Stomach (tissue), 9 donors: ENCODE data around the gene RBM44. TPM values are rescaled to one million over a fixed set of nuclear protein-coding genes. Genes with fewer than 3 reads are reported as not detected.

ENCODE experiments used
- DNase-seq, 2 donors: peaks; one replicate each; pipeline versions ENCODE4 v3.0.0 to v3.0.0-alpha.2; 2013 to 2019
- H3K27ac ChIP-seq, 5 donors: fragments of 200-600 bp in 4 of 5; sonication (generic) in 4 of 5; one replicate each; pipeline ENCODE4 v1.5.1; 2013 to 2019; ENCODE audit warnings: mild to moderate bottlenecking in 1 of 5, moderate library complexity in 1 of 5
- H3K27me3 ChIP-seq, 3 donors: fragments of 200-600 bp; sonication (generic); one replicate each; pipeline ENCODE4 v1.5.1; 2017 to 2019; ENCODE audit warnings: mixed run types in 1 of 3
- H3K36me3 ChIP-seq, 4 donors: fragments of 200-600 bp; sonication (generic); 1 replicate in 3 of 4; 2 replicates in 1 of 4; pipeline ENCODE4 v1.5.1; 2016 to 2019
- H3K4me1 ChIP-seq, 4 donors: fragments of 200-600 bp; sonication (generic); one replicate each; pipeline ENCODE4 v1.5.1; 2016 to 2019
- H3K4me3 ChIP-seq, 4 donors: fragments of 200-600 bp; sonication (generic) in 3 of 4; one replicate each; pipeline ENCODE4 v1.5.1; 2016 to 2019; ENCODE audit warnings: mild to moderate bottlenecking in 1 of 4
- H3K9me3 ChIP-seq, 4 donors: fragments of 200-600 bp; sonication (generic); one replicate each; pipeline ENCODE4 v1.5.1; 2016 to 2019
- CTCF ChIP-seq, 7 experiments: fragments of 450-650 bp in 4 of 7; fragments of 200-600 bp in 3 of 7; sonication (generic) in 3 of 7; IDR thresholded peaks; one replicate each; pipeline ENCODE4 v1.5.1; 2016 to 2019; ENCODE audit warnings: antibody characterized with exemption in 7 of 7, control low read depth in 2 of 7, mild to moderate bottlenecking in 1 of 7
- EP300 ChIP-seq: sonication (generic); formaldehyde crosslinking; IDR thresholded peaks from one replicate; pipeline ENCODE4 v1.6.1; 2017; ENCODE audit warnings: antibody characterized with exemption
- POLR2A ChIP-seq, 4 donors: fragments of 450-650 bp; IDR thresholded peaks; one replicate each; pipeline ENCODE4 v1.6.1; 2016; ENCODE audit warnings: antibody characterized with exemption in 4 of 4, control low read depth in 2 of 4, mild to moderate bottlenecking in 1 of 4, moderate library complexity in 1 of 4
- POLR2AphosphoS5 ChIP-seq, 3 donors: sonication (generic); formaldehyde crosslinking; IDR thresholded peaks; one replicate each; pipeline ENCODE4 v1.6.1; 2016; ENCODE audit warnings: antibody characterized with exemption in 3 of 3
- WGBS, 5 donors: extraction: QIAGEN DNeasy Blood & Tissue Kit in 3 of 5; methylation state at CpG; one replicate each; pipeline versions ENCODE4 v1.1.5 to v1.1.7; 2013 to 2018; 5-methylcytosine and 5-hydroxymethylcytosine counted together
- intact Hi-C: fragments of 100-400 bp; cut with DNase I; formaldehyde crosslinking; loops from one replicate; pipeline ENCODE4 v1.15.1; 2023; ENCODE audit warnings: low total_unique reads
- polyA plus RNA-seq, 3 donors: library from polyadenylated mRNA; stranded (reverse); fragments of 200-250 nt; gene quantifications; one replicate each; pipeline ENCODE4 v1.2.3, GENCODE V29; 2013
- total RNA-seq, 5 donors: library from RNA; depleted of rRNA; stranded (reverse); fragments of >200 nt; gene quantifications; one replicate each; pipeline versions ENCODE4 v1.1.0 to v1.2.3, GENCODE V29; 2014 to 2016
- donor health status: healthy with polysubstance abuse.
- donor health status: Bipolar disorder and iron deficiency.
- donor health status: healthy.

RBM44 gene
- total and polyA plus RNA-seq, 8 donors: under 0.01 to 2.4 (median 1.8) TPM; not detected in 3

GRCh38 chr2:237863689-237864443 lies 65.3 kb downstream of the RBM44 start:
- no peaks in the 10 kb centered on the region for H3K36me3 ChIP-seq
- H3K27ac ChIP-seq: peak overlapping the region in 3 of 5 donors; percentile 83 to 93 (median 91)
- 75 to 85% (median 79%) methylated on average over 16 to 22 of the region's 22 CpGs for WGBS, 5 donors
- H3K4me3 ChIP-seq: no peak overlapping the region
- H3K4me1 ChIP-seq: peaks cover 35 to 84% (median 52%) of the 10 kb centered on the region in 4 donors
- DNase-seq: no peak
- H3K27me3 ChIP-seq: peaks cover 0 to 29% (median 7%) of the 10 kb centered on the region in 3 donors
- no peak for TF ChIP-seq POLR2AphosphoS5 (IDR thresholded peaks at IDR 0.05)
- no peak for TF ChIP-seq CTCF (IDR thresholded peaks at IDR 0.05)
- no peak for TF ChIP-seq EP300
- no peak for TF ChIP-seq POLR2A (IDR thresholded peaks at IDR 0.05)
- H3K9me3 ChIP-seq: no peaks in the 10 kb centered on the region
- intact Hi-C loops: no loop called here

GRCh38 chr2:237864444-237864931 lies 65.9 kb downstream of the RBM44 start:
- TF ChIP-seq POLR2A (IDR thresholded peaks at IDR 0.05) (no peak), EP300 (no peak), POLR2AphosphoS5 (IDR thresholded peaks at IDR 0.05) (no peak), CTCF (IDR thresholded peaks at IDR 0.05) (no peak)
- Histone ChIP-seq H3K4me3 (no peak overlapping the region), H3K4me1 (peaks cover 31 to 79% (median 48%) of the 10 kb centered on the region in 4 donors), H3K27ac (peak overlapping the region in 3 of 5 donors; percentile 83 to 93 (median 91)), H3K27me3 (peaks cover 0 to 23% (median 7%) of the 10 kb centered on the region in 3 donors), H3K9me3 (no peaks in the 10 kb centered on the region), H3K36me3 (no peaks in the 10 kb centered on the region)
- intact Hi-C loops: no loop called here
- DNase-seq: no peak
- WGBS, 5 donors: 66 to 76% (median 70%) methylated on average over 10 of the region's 10 CpGs

GRCh38 chr2:237864940-237865622 lies 66.5 kb downstream of the RBM44 start:
- Histone ChIP-seq H3K27me3 (peaks cover 0 to 17% (median 4%) of the 10 kb centered on the region in 3 donors), H3K36me3 (no peaks in the 10 kb centered on the region), H3K4me3 (no peak overlapping the region), H3K27ac (peak overlapping the region in 3 of 5 donors; percentile 83 to 93 (median 91)), H3K9me3 (no peaks in the 10 kb centered on the region), H3K4me1 (peaks cover 25 to 73% (median 42%) of the 10 kb centered on the region in 4 donors)
- intact Hi-C loops: no loop called here
- TF ChIP-seq POLR2AphosphoS5 (IDR thresholded peaks at IDR 0.05) (peak in 2 of 3 donors; percentile 41 to 52), POLR2A (IDR thresholded peaks at IDR 0.05) (no peak)
- WGBS, 5 donors: 61 to 76% (median 70%) methylated on average over 8 to 9 of the region's 9 CpGs
- DNase-seq: peak in 1 of 2 donors; percentile 67

GRCh38 chr2:237865623-237866041 lies 67.1 kb downstream of the RBM44 start:
- DNase-seq: no peak

More at GRCh38 chr2:237865623-237866041, 67.1 kb downstream of the RBM44 start:
- no peaks in the 10 kb centered on the region for H3K9me3 ChIP-seq
- no peak overlapping the region for H3K4me3 ChIP-seq
- H3K36me3 ChIP-seq: no peaks in the 10 kb centered on the region
- intact Hi-C loops: no loop called here
- peaks cover 20 to 72% (median 39%) of the 10 kb centered on the region in 4 donors for H3K4me1 ChIP-seq
- TF ChIP-seq POLR2A (IDR thresholded peaks at IDR 0.05) (no peak), EP300 (no peak), POLR2AphosphoS5 (IDR thresholded peaks at IDR 0.05) (no peak), CTCF (IDR thresholded peaks at IDR 0.05) (no peak)
- WGBS, 5 donors: 69 to 93% (median 90%) methylated on average over 7 of the region's 7 CpGs
- H3K27me3 ChIP-seq: peaks cover 0 to 11% (median 2%) of the 10 kb centered on the region in 3 donors
- H3K27ac ChIP-seq: peak overlapping the region in 3 of 5 donors; percentile 83 to 93 (median 91)
